Fibroblast of pulmonary artery (primary cell): Measurements from ENCODE around the gene ACTA1.

Experiments used
- DNase-seq: peaks from one replicate; pipeline ENCODE4 v3.0.0-alpha.2; 2010; ENCODE audit warnings: low read depth
- H3K4me3 ChIP-seq: replicated peaks from 2 replicates; pipeline ENCODE4 v1.5.1; 2011; ENCODE audit warnings: low read depth, mild to moderate bottlenecking, control low read depth, low read length, moderate library complexity
- CTCF ChIP-seq: IDR thresholded peaks from 2 replicates; pipeline ENCODE4 v1.5.1; 2011; ENCODE audit warnings: mild to moderate bottlenecking, control low read depth, low read length, inconsistent platforms; ENCODE audit errors: missing control alignments

Gene ACTA1

GRCh38 chr1:229471175-229471574 is 37.3 kb upstream of the ACTA1 start:
- TF ChIP-seq CTCF, result no peak
- no peak overlapping the region for H3K4me3 ChIP-seq
- DNase-seq, result no peak

GRCh38 chr1:229470406-229471043 is 36.6 kb upstream of the ACTA1 start:
- no peak overlapping the region for H3K4me3 ChIP-seq
- no peak for DNase-seq
- TF ChIP-seq CTCF, result no peak

GRCh38 chr1:229466887-229467286 is 33.0 kb upstream of the ACTA1 start:
- no peak for TF ChIP-seq CTCF
- DNase-seq, result no peak

GRCh38 chr1:229464672-229465071 is 30.8 kb upstream of the ACTA1 start:
- no peak for TF ChIP-seq CTCF
- no peak for DNase-seq
- H3K4me3 ChIP-seq, result no peak overlapping the region

More at GRCh38 chr1:229466887-229467286, 33.0 kb upstream of the ACTA1 start:
- H3K4me3 ChIP-seq, result no peak overlapping the region

- TF ChIP-seq CTCF, result no peak
- H3K4me3 ChIP-seq, result no peak overlapping the region
- DNase-seq, result no peak
Observed at GRCh38 chr1:229461032-229461668, 27.3 kb upstream of the ACTA1 start.

- H3K4me3 ChIP-seq, result no peak overlapping the region
- TF ChIP-seq CTCF, result no peak
- no peak for DNase-seq
Observed at GRCh38 chr1:229459815-229460214, 25.9 kb upstream of the ACTA1 start.

- no peak for DNase-seq
- H3K4me3 ChIP-seq, result no peak overlapping the region
- TF ChIP-seq CTCF, result no peak
Observed at GRCh38 chr1:229457436-229457835, 23.5 kb upstream of the ACTA1 start.
